Cardiac septum (tissue), 1 donor: ENCODE results near the gene PRR9. TPM values are rescaled to one million over a fixed set of nuclear protein-coding genes. Genes with fewer than 3 reads are reported as not detected.

Experiments
- DNase-seq: peaks from one replicate; pipeline ENCODE4 v3.0.0-alpha.2; 2020; ENCODE audit warnings: low spot score
- intact Hi-C: fragments of 100-400 bp; cut with DNase I; formaldehyde crosslinking; loops from one replicate; pipeline ENCODE4 v1.14.0; 2022
- total RNA-seq: library from RNA; stranded (reverse); fragmentation: NEBNext Ultra II Directional; extraction: Animal tissue kit (Norgen Biotek cat#: 25700); gene quantifications from one replicate; pipeline ENCODE4 v1.2.1, GENCODE V29; 2021
- donor health status: DM: no; HTN: no; CAD: no.

PRR9 gene
- total RNA-seq, 1 donor from 2014 or later = not detected

- intact Hi-C loops = no loop called here
- DNase-seq = no peak
Measured at GRCh38 chr1:153261281-153262069, 44.1 kb downstream of the PRR9 start.

DNA sequence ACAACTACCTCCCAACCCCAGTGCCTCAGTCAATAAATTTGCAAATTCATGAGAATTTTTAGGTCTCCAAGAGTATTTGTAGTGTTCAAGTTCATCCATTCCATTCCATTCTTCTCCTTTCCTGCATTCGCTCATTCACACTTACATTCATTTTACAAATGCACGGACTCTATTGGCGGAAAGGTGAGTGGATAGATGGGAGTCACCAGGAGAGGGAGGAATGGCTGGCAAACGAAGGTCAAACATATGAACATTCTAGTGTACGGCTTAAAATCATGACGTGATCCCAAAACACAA is 44.6 kb downstream of the PRR9 start:
- DNase-seq = no peak
- intact Hi-C loops = no loop called here

DNA sequence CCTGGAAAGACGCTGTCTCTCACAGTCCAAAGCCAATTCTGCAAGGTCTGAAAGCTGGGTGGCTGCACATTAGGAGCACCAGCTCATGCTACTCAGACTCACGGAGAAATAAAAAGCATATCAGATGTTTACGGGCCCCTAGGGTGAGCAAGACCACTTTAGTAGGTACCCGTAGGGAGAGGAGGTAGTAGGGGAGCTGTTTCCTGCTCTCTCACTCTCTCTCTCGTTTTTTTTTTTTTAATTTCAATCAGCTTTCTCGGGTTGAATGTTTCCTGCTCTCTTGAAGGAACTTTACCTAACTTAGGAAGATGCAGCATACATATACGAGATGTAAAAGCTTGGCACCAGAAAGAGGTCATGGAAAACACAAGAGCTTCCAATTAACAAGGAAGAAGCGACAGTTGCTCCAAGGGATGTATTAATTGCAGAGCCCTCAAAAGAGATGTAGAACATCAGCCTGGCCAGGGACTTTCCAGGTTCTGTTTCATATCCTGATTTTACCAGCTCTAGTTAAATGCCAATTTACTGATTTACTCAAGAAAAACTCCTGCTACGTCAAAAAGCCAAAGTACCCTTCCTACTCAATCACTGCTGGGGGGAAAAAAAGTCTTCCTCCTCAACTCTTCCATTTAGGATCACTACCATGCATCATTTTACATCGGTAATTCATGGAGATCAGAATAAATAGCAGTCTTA is 45.2 kb downstream of the PRR9 start:
- no peak for DNase-seq
- intact Hi-C loops = no loop called here

DNA sequence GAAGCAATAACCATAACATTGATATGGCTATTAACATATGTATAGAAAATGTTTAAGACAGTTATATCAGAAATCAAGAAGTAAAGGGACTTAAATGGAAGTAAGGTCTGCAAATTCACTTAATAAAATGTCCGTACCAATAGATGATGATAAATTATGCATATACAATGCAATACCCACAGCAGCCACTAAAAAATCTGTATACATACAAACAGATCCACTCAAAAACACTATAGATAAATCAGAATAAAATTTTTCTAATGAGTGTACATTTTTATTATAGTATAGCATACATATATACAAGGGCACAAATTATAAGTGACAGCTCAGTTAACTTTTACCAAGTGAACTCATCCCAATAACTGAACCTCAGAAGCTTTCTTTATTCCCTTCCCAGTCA is 48.1 kb downstream of the PRR9 start:
- intact Hi-C loops = no loop called here
- no peak for DNase-seq

Other genes with a start within 250 kb of the PRR9 start
- not detected for gene SPRR4, start 246.9 kb upstream of the PRR9 start, total RNA-seq
- gene SPRR1A, start 233.5 kb upstream of the PRR9 start, total RNA-seq = not detected
- not detected for gene SPRR3, start 215.8 kb upstream of the PRR9 start, total RNA-seq
- gene SPRR1B, start 186.4 kb upstream of the PRR9 start, total RNA-seq = not detected
- gene SPRR2D, start 176.5 kb upstream of the PRR9 start, total RNA-seq = not detected
- gene SPRR2A, start 160.1 kb upstream of the PRR9 start, total RNA-seq = not detected
- not detected for gene SPRR2B, start 146.0 kb upstream of the PRR9 start, total RNA-seq
- gene SPRR2E, start 123.1 kb upstream of the PRR9 start, total RNA-seq = not detected
- not detected for gene SPRR2F, start 104.1 kb upstream of the PRR9 start, total RNA-seq
- gene SPRR2G, start 66.7 kb upstream of the PRR9 start, total RNA-seq = not detected
- not detected for gene LELP1, start 14.2 kb upstream of the PRR9 start, total RNA-seq
- not detected for gene LORICRIN, start 42.1 kb downstream of the PRR9 start, total RNA-seq
- not detected for gene PGLYRP3, start 95.4 kb downstream of the PRR9 start, total RNA-seq
- not detected for gene PGLYRP4, start 131.3 kb downstream of the PRR9 start, total RNA-seq
- gene S100A9, start 140.3 kb downstream of the PRR9 start, total RNA-seq = 91.9 TPM
- gene S100A12, start 158.0 kb downstream of the PRR9 start, total RNA-seq = 4.1 TPM
- gene S100A8, start 173.5 kb downstream of the PRR9 start, total RNA-seq = 71.3 TPM
- gene S100A7A, start 198.9 kb downstream of the PRR9 start, total RNA-seq = not detected
- gene S100A7, start 243.1 kb downstream of the PRR9 start, total RNA-seq = not detected